GM18505 (cell line): ENCODE measurements around the gene SURF2.
"Not testable (repeated sequence)": the region's sequence is repeated elsewhere in the genome, so short reads cannot be mapped to it uniquely, and the experiment has no call there.

Experiments used
- ATAC-seq: cut with Tn5 transposase; IDR thresholded peaks from one replicate; pipeline ENCODE4 v1.9.1; 2021; ENCODE audit not compliant: unreplicated experiment
- POLR2A ChIP-seq: IDR thresholded peaks from 4 replicates; pipeline ENCODE4 v1.6.1; 2011; ENCODE audit warnings: borderline replicate concordance; ENCODE audit not compliant: insufficient read depth, insufficient read length; ENCODE audit errors: extremely low read depth

The SURF2 gene

DNA sequence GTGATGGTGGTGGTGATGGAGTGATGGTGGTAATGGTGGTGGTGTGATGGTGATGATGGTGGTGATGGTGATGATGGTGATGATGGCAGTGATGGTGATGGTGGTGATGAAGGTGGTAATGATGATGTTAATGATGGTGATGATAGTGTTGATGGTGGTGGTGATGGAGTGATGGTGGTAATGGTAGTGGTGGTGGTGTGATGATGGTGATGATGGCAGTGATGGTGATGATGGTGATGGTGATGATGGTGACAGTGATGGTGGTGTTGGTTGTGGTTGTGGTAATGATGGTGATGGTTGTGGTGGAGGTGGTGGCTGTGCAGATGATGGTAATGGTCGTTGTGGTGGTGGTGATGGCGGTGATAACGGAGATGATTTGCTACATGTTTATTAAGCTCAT lies 27.1 kb downstream of the SURF2 start:
- no peak for ATAC-seq
- TF ChIP-seq POLR2A: no peak

DNA sequence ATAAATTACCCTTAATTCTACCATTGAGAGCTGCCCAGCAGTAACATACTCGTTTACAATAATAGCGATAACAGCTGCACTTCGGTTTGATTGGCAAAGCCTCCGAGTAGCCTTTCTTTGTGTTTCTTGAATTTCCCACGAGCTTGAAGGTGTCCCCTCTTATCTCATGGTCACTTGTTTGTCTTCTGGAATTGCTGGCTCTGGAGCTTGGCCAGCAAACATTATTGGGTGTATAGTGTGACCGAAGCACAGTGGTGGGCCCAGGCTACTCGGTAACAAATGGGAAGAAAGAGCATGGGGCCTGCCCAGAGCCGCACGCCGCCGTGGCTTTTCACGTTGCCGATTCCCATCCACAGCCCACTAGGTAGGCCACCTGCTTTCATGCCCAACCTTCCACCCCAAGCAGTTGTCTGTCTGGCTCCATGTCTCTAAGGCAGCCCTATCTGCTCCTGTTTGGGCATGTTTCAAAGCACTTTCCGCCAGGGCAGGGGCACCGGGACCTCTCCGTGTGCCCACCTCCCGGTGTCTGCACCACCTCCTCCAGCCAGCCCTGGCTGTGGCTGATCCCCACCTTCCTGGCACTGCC lies 28.5 kb downstream of the SURF2 start:
- no peak for TF ChIP-seq POLR2A
- ATAC-seq: no peak

GRCh38 chr9:133385452-133385851 lies 29.1 kb downstream of the SURF2 start:
- no peak for ATAC-seq
- no peak for TF ChIP-seq POLR2A

DNA sequence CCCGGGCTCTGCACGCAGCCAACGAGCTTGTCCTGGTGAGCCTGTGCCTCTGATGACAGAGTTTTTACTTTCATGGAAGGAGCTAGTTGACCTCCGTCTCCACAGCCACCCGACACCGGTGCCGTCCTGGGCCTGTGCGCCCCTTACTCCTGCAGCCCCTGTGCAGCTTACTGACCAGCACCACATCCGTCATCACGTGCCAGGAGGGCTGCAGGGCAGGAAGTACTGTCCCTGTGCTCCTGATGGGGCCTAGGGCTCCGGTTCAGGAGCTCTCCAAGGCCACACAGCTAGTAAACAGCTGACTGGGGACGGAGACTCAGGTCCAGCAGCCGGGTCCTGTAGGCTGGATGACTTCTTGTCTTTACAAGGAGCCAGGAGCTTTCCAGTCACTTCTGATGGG lies 30.0 kb downstream of the SURF2 start:
- no peak for TF ChIP-seq POLR2A
- no peak for ATAC-seq

DNA sequence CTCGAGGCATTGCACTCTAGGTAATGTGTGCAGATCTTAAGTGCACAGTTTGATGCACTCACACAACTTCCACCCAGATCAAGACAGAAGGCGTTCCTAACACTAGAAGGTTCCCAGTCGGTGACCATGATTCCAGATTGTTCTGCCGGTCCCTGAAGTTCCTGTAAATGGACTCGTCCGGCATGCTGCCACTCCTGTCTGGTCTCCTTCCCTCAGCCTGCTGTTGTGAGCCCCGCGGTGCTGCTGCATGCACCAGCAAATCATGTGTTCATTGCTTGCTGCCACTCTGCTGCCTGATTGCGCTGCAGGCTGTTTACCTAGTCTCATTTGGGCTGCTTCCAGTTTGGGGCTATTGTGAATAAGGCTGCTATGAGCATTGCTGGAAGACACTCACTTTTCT lies 31.3 kb downstream of the SURF2 start:
- ATAC-seq: no peak
- TF ChIP-seq POLR2A: no peak

DNA sequence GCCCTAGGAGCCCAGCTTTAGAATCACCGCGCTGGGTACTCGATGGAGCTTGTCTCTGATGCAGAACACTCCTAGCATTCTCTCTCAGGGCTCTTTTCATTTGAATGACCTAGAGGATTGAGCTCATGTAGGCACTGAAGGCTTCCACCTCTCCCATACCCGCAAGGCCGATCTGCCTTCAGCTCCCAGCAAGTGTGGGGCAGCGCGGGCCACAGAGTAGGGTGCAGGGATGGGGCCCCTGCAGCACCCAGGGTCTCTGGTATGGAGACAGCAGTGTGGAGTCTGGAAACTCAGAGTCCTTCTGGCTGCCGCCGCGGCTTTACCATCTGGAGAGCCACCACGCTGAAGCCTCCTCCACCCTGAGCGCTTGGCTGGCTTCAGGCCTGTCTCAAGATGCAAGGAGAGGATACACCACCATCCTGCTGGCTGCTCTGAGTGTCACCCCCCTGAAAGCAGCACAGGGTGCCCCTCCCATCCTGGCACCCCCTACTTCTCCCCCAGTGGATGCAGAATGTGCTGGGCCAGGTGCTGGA lies 32.7 kb downstream of the SURF2 start:
- no peak for ATAC-seq
- TF ChIP-seq POLR2A: no peak

GRCh38 chr9:133389562-133389961 lies 33.2 kb downstream of the SURF2 start:
- ATAC-seq: no peak
- TF ChIP-seq POLR2A: no peak

GRCh38 chr9:133390713-133391112 lies 34.4 kb downstream of the SURF2 start:
- no peak for TF ChIP-seq POLR2A
- ATAC-seq: no peak

- ATAC-seq: not testable (repeated sequence)
Observed at GRCh38 chr9:133391449-133391848, 35.1 kb downstream of the SURF2 start.

- not testable (repeated sequence) for ATAC-seq
Observed at GRCh38 chr9:133392308-133392707, 36.0 kb downstream of the SURF2 start.

GRCh38 chr9:133393399-133393798 lies 37.0 kb downstream of the SURF2 start:
- no peak for TF ChIP-seq POLR2A

DNA sequence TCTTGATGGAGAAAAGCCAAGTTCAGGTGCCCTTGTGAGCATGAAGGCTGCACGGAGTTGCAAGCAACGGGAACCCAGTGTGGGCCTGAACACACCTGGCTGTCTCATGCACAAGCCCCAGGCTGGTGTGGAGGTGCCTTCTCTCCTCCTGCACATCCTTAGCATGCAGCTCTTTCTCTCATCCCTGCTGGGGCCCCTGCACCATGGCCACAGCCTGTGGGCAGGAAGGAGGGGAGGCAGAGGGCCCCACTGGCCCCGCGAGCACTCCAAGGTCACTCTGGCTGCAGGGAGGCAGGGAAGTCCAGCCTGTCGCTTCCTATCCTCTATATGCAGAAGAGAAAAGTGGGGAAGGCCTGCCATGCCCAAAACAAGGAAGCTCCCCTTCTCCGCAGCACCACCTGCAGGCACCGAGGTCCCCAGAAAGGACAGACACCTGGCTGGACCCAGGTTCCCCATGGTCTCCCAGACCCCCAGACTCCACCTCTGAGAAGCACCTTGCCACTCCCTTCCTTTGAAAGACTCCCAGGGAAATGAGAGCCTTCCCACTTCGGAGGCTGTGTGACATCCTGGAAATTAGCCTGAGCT lies 38.4 kb downstream of the SURF2 start:
- no peak for TF ChIP-seq POLR2A
- ATAC-seq: no peak

More at GRCh38 chr9:133393399-133393798, 37.0 kb downstream of the SURF2 start:
- no peak for ATAC-seq

GRCh38 chr9:133396952-133397351 lies 40.6 kb downstream of the SURF2 start:
- no peak for TF ChIP-seq POLR2A
- ATAC-seq: no peak

DNA sequence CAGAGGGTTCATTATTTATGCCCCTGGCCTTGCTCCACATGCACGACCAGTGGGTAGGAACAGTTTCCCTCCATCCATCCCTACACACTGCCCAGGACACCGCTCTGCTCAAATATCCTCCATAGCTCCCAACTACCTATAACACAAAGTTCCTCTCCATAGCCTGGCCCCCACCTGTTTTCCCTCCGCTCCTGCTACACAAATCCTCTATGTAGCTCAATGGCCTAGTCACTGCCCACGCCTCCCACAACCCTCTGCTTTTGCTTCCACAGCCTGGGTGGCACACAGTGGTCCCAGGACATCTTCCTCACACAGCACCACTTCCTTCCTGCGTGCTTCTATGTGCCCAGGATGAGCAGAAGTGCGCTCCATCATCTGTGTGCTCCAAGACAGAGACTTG lies 41.0 kb downstream of the SURF2 start:
- ATAC-seq: no peak
- no peak for TF ChIP-seq POLR2A

DNA sequence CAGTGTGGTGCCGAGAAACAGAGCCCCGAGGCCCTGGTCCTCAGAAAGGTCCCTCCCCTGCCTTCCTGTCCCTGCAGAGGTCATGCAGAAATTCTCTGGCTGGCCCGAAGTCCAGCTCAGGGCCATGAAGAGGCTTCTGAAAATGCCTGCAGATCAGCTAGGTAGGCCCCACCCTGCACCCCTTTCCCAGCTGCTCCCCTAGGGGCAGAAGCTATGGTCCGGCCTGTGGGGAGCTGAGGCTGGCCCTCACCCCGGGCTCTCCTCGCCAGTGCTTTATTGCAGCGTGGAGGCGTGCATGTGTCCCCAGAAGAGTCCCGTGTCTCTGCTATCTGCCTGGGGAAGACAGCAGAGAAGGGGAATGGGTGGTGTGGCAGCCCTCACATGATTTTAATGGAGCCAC lies 41.5 kb downstream of the SURF2 start:
- TF ChIP-seq POLR2A: no peak

DNA sequence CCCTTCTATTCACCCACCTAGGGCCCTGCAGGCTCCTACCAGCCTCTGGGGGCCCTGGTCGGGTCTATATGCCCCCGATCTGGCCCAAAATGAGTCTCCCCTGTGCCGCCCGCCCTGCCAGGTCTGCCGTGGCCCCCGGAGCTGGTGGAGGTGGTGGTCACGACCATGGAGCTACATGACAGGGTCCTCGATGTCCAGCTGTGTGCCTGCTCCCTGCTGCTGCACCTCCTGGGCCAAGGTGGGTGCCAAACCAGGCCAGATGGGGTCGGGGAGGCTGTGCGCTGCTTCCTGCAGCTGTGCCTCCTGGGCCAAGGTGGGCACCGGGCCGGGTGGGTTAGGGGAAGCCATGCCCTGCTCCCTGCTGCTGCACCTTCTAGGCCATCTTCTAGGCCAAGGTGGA lies 43.9 kb downstream of the SURF2 start:
- no peak for ATAC-seq
- TF ChIP-seq POLR2A: no peak

More for the DNA sequence above, 41.5 kb downstream of the SURF2 start:
- ATAC-seq: no peak

- no peak for TF ChIP-seq POLR2A
- no peak for ATAC-seq
Observed at GRCh38 chr9:133401588-133401987, 45.2 kb downstream of the SURF2 start.
